Common myeloid progenitor, CD34-positive (primary cell): Measurements from ENCODE around the gene GHRH.
A peak's percentile ranks its signal among the peaks of the same experiment; 100 is the strongest.

ENCODE experiments used
- CTCF ChIA-PET: fragments of 350-600 bp; sonication (Branson Sonifier 250); formaldehyde crosslinking; loops from one replicate; lab custom pipeline; 2021; ENCODE audit warnings: antibody characterized with exemption; lab: Charles Lee
- POLR2A ChIA-PET: fragments of 350-600 bp; sonication (Branson Sonifier 250); formaldehyde crosslinking; loops from one replicate; lab custom pipeline; 2021; ENCODE audit warnings: antibody characterized with exemption; lab: Charles Lee
- DNase-seq, 3 donors: peaks; one replicate each; pipeline versions ENCODE4 v3.0.0 to v3.0.0-alpha.2; 2013
- H3K27ac ChIP-seq, 2 experiments: 1 replicate in 1 of 2; 2 replicates in 1 of 2; pipeline ENCODE4 v1.7.0; 2013; ENCODE audit warnings: inconsistent platforms in 2 of 2, low read length in 2 of 2, mild to moderate bottlenecking in 2 of 2, low read depth in 1 of 2, moderate library complexity in 1 of 2; ENCODE audit not compliant: severe bottlenecking in 2 of 2, insufficient read depth in 1 of 2, poor library complexity in 1 of 2
- H3K27me3 ChIP-seq, 5 experiments: replicated peaks in 2 of 5; 1 replicate in 3 of 5; 2 replicates in 2 of 5; pipeline versions ENCODE4 v1.6.1 to v1.7.0; 2013; ENCODE audit warnings: low read length in 4 of 5, mild to moderate bottlenecking in 2 of 5, moderate library complexity in 2 of 5, inconsistent platforms in 1 of 5; ENCODE audit not compliant: insufficient read depth in 5 of 5, control insufficient read depth in 4 of 5
- H3K36me3 ChIP-seq, 4 experiments: 1 replicate in 2 of 4; 2 replicates in 2 of 4; pipeline versions ENCODE4 v1.6.1 to v1.7.0; 2013; ENCODE audit warnings: low read length in 3 of 4, control low read depth in 1 of 4, mild to moderate bottlenecking in 1 of 4; ENCODE audit not compliant: control insufficient read depth in 4 of 4, insufficient read depth in 4 of 4
- H3K4me1 ChIP-seq, 4 experiments: 1 replicate in 3 of 4; 2 replicates in 1 of 4; pipeline versions ENCODE4 v1.6.1 to v1.7.1; 2013; ENCODE audit warnings: low read length in 3 of 4, mild to moderate bottlenecking in 3 of 4, control low read depth in 1 of 4, inconsistent platforms in 1 of 4, moderate library complexity in 1 of 4; ENCODE audit not compliant: control insufficient read depth in 4 of 4, insufficient read depth in 4 of 4; ENCODE audit errors: control extremely low read depth in 1 of 4
- H3K4me3 ChIP-seq, 7 experiments: 1 replicate in 4 of 7; 2 replicates in 3 of 7; pipeline versions ENCODE4 v1.5.1 to v1.7.0; 2013; ENCODE audit warnings: mild to moderate bottlenecking in 7 of 7, low read length in 6 of 7, moderate library complexity in 6 of 7, inconsistent platforms in 2 of 7, low read depth in 2 of 7, control low read depth in 1 of 7; ENCODE audit not compliant: insufficient read depth in 4 of 7, control insufficient read depth in 1 of 7; ENCODE audit errors: extremely low read depth in 1 of 7
- H3K9me3 ChIP-seq, 5 experiments: 1 replicate in 4 of 5; 2 replicates in 1 of 5; pipeline versions ENCODE4 v1.6.1 to v1.7.1; 2013; ENCODE audit warnings: low read length in 4 of 5, mild to moderate bottlenecking in 2 of 5, inconsistent platforms in 1 of 5, low read depth in 1 of 5, moderate library complexity in 1 of 5; ENCODE audit not compliant: control insufficient read depth in 4 of 5, insufficient read depth in 2 of 5; ENCODE audit errors: control extremely low read depth in 1 of 5
- WGBS: methylation state at CpG from one replicate; pipeline ENCODE4 v1.1.5; 2013; ENCODE audit not compliant: insufficient coverage; 5-methylcytosine and 5-hydroxymethylcytosine counted together

Gene GHRH

DNA sequence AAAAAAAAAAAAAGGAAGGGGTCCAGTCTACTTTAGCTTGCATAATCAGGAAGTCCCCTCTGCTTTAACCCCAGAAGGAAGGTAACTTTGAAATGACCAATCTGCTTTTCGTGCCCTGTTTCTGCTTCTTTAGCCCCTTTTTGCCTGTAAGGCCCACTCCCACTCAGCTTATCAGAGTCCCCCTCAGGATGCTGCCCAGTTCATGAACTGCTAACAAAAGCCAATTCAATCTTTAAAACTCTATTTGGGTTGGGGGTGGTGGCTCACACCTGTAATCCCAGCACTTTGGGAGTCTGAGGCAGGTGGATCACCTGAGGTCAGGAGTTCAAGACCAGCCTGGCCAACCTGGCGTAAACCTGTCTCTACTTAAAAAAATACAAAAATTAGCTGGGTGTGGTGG is 12.3 kb downstream of the GHRH start:
- POLR2A ChIA-PET, result interaction anchor here (0.8 kb wide), 1 partner anchor 222 kb away, joined by 3 read pairs; no protein-coding TSS in a partner anchor

GRCh38 chr20:37247547-37247946 is 14.1 kb downstream of the GHRH start:
- POLR2A ChIA-PET, result no interaction called here
- H3K36me3 ChIP-seq, result peaks cover under 1 to 19% (median 13%) of the 10 kb centered on the region in 4 experiments

More for the DNA sequence above, 12.3 kb downstream of the GHRH start:
- WGBS, result 100% methylated on average over 2 of the region's 2 CpGs
- Histone ChIP-seq H3K4me3 (no peak overlapping the region), H3K27ac (no peak overlapping the region), H3K36me3 (peaks cover 0 to 4% (median under 1%) of the 10 kb centered on the region in 4 experiments), H3K27me3 (no peaks in the 10 kb centered on the region), H3K4me1 (peaks cover 0 to 4% (median 0%) of the 10 kb centered on the region in 4 experiments), H3K9me3 (peaks cover 0 to under 1% (median 0%) of the 10 kb centered on the region in 5 experiments)
- CTCF ChIA-PET, result interaction anchor here (2.2 kb wide), 1 partner anchor 11 kb away, joined by 4 read pairs; no protein-coding TSS in a partner anchor
- peak in 2 of 3 donors; percentile 13 to 16 for DNase-seq

DNA sequence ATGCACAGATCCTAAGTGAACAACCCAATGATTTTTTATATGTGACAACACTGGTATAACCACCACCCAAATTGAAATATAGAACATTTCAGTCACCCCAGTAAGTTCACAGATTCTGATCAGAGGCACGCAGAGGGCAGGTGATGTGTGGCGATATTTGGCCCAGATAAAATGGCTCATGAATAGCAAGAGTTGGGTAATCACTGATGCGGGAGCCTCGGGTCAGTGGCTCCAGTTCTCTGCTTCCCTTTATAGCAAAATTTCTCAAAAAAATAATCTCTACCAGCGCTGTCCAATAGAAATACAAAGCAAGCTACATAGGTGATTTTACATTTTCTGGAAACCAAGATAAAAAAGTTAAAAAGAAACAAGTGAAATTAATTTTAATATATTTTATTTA is 14.9 kb downstream of the GHRH start:
- Histone ChIP-seq H3K36me3 (peaks cover 4 to 26% (median 20%) of the 10 kb centered on the region in 4 experiments), H3K27me3 (no peaks in the 10 kb centered on the region), H3K4me1 (peaks cover 0 to under 1% (median 0%) of the 10 kb centered on the region in 4 experiments), H3K9me3 (no peaks in the 10 kb centered on the region), H3K4me3 (no peak overlapping the region), H3K27ac (no peak overlapping the region)
- DNase-seq, result no peak
- CTCF ChIA-PET, result no interaction called here
- POLR2A ChIA-PET, result interaction anchor here (0.6 kb wide), 1 partner anchor 255 kb away, joined by 3 read pairs; no protein-coding TSS in a partner anchor
- 92% methylated on average over 2 of the region's 5 CpGs for WGBS

More at GRCh38 chr20:37247547-37247946, 14.1 kb downstream of the GHRH start:
- CTCF ChIA-PET, result no interaction called here
- Histone ChIP-seq H3K9me3 (no peaks in the 10 kb centered on the region), H3K27ac (no peak overlapping the region), H3K4me3 (no peak overlapping the region), H3K4me1 (peaks cover 0 to 4% (median 0%) of the 10 kb centered on the region in 4 experiments), H3K27me3 (no peaks in the 10 kb centered on the region)
- 100% methylated on average over 1 of the region's 1 CpG for WGBS
- DNase-seq, result no peak

DNA sequence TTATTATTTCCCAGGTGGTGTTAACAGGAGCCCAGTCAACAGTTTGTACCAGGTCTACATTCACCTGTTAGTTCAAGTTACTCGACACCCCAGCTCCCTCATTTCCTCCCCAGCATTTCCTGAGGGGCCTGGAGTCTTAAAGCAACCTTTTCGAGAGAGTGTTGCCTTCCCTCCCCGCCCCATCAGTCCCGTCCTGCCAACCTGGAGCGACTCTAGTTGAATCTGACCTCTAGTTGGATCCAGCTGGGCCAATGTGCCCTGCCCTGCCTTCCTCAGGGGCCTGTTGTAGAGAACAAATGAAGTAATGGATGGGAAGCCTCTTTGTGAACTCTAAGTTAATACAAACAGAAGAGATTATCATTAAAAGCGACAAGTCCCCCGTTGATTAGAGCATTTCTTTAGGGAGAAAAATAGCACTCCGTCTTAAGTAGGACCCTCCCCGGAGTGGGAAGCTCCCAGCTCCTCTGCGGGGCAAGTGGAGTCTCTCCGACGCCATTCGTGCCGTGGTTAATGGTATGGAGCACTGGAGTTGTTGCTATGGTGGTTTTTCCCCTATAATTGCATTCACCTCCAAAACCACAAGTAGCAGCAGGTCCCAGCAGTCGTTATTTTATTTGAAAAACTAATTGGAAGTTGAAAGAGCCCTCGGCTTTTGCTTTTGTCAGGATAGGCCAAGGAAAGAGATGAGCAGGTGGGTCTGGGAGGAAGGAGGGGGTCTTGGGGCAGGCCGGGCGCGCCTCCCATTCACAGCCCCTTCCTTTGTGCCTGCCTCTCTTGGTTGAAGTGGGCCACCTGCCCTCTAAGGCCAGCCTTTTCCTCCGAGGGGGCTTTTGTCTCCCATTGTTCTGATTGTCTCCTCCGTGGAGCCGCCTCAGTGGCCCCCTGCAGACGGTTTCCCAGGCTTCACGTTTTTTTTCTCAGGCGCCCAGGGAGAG is 16.1 kb downstream of the GHRH start:
- Histone ChIP-seq H3K36me3 (peaks cover 9 to 37% (median 31%) of the 10 kb centered on the region in 4 experiments), H3K4me1 (no peaks in the 10 kb centered on the region), H3K9me3 (no peaks in the 10 kb centered on the region), H3K27ac (no peak overlapping the region), H3K27me3 (no peaks in the 10 kb centered on the region), H3K4me3 (no peak overlapping the region)
- 94% methylated on average over 17 of the region's 25 CpGs for WGBS
- ChIA-PET CTCF (interaction anchor here (1.1 kb wide), 1 partner anchor 289 kb away, joined by 3 read pairs; no protein-coding TSS in a partner anchor), POLR2A (no interaction called here)
- DNase-seq, result no peak

- H3K4me3 ChIP-seq, result no peak overlapping the region
- no peaks in the 10 kb centered on the region for H3K27me3 ChIP-seq
- H3K27ac ChIP-seq, result no peak overlapping the region
- H3K4me1 ChIP-seq, result no peaks in the 10 kb centered on the region
- DNase-seq, result no peak
- ChIA-PET CTCF (interaction anchor here (1.1 kb wide), 1 partner anchor 290 kb away, joined by 3 read pairs; no protein-coding TSS in a partner anchor), POLR2A (interaction anchor here (0.9 kb wide), 1 partner anchor 22 kb away, joined by 3 read pairs; no protein-coding TSS in a partner anchor)
- no peaks in the 10 kb centered on the region for H3K9me3 ChIP-seq
- WGBS, result 67% methylated on average over 3 of the region's 5 CpGs
- peaks cover 10 to 47% (median 38%) of the 10 kb centered on the region in 4 experiments for H3K36me3 ChIP-seq
Observed at GRCh38 chr20:37244572-37244957, 17.0 kb downstream of the GHRH start.

- no peaks in the 10 kb centered on the region for H3K4me1 ChIP-seq
- DNase-seq, result no peak
- 95% methylated on average over 6 of the region's 8 CpGs for WGBS
- H3K27ac ChIP-seq, result no peak overlapping the region
- H3K4me3 ChIP-seq, result no peak overlapping the region
- no peaks in the 10 kb centered on the region for H3K9me3 ChIP-seq
- ChIA-PET CTCF (interaction anchor here (0.8 to 1.1 kb wide), 3 partner anchors 20 to 290 kb away, joined by 3 read pairs; no protein-coding TSS in a partner anchor), POLR2A (interaction anchor here (0.9 kb wide), 1 partner anchor 23 kb away, joined by 3 read pairs; no protein-coding TSS in a partner anchor)
- peaks cover 12 to 52% (median 41%) of the 10 kb centered on the region in 4 experiments for H3K36me3 ChIP-seq
- no peaks in the 10 kb centered on the region for H3K27me3 ChIP-seq
Observed at GRCh38 chr20:37243937-37244571, 17.6 kb downstream of the GHRH start.
